Activated CD4-positive, alpha-beta T cell treated with anti-CD3 and anti-CD28 coated beads, Interleukin-2, amount 50 U/mL, for 24 hours (primary cell): ENCODE results near the gene CDK14.
"Not testable (repeated sequence)": the region's sequence is repeated elsewhere in the genome, so short reads cannot be mapped to it uniquely, and the experiment has no call there.

Experiments used
- DNase-seq, 2 donors: peaks; one replicate each; pipeline ENCODE4 v3.0.0-alpha.2; 2020; ENCODE audit warnings: low read depth in 1 of 2, low spot score in 1 of 2

The CDK14 gene

DNA sequence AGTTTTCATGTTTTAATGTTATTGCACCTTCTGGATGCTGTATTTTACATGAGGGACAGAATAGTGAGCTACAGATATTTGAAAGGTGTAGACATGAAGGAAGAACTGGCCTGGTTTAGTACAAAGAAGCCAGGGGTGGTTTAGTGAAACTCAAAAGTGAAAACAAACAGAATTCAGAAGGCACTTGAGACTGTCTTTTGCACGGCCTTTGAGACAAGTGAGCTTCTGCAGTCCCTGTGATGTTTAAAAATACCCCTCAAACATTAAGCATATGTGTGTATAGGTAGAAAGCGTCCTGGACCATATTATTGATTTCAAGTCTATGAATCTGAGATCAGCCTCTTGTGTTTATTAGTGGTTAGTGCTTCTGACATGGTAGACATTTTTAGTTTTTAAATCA, 118.9 kb downstream of the CDK14 start:
- DNase-seq = no peak

DNA sequence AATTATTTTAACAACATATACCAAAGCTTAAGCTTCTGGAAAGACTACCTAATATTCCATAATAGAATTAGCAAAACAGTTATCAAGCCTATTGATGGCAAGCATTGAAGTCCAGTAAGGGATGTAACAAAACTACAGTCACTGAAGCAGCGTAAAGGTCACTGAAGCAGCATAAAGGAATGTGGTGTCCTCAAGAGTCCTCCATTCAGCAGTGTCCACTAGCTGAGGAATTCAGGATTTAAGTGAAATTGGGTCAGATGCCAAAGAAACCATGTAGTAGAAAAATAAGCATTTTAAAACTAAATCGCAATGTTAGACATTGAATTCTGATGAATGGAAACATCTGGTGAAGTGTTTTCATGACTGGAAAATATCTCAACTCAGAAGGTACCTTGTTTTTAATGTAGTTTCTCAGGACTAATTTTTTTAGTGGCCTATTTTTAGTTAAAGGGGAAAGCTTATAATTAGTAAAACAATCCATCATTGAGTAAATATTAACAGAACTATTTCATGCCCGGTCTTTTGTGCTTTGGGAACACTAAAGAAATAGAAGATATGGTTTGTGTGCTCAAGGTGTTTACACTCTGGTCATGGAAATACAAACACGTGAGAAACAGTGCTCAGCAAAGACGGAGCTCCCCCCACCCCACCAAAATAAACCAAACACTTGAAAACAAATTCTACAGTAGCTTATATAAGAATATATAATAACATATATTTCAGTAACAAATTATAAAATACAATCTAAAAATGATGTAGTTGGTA, 121.4 kb downstream of the CDK14 start:
- no peak for DNase-seq

- no peak for DNase-seq
Measured at GRCh38 chr7:90719155-90719554, 123.0 kb downstream of the CDK14 start.

GRCh38 chr7:90720984-90721760, 125.1 kb downstream of the CDK14 start:
- DNase-seq = no peak

GRCh38 chr7:90721869-90722431, 125.8 kb downstream of the CDK14 start:
- DNase-seq = no peak

GRCh38 chr7:90723233-90723632, 127.1 kb downstream of the CDK14 start:
- DNase-seq = no peak

- no peak for DNase-seq
Measured at GRCh38 chr7:90723866-90724265, 127.7 kb downstream of the CDK14 start.

- no peak for DNase-seq
Measured at GRCh38 chr7:90726120-90726519, 130.0 kb downstream of the CDK14 start.

DNA sequence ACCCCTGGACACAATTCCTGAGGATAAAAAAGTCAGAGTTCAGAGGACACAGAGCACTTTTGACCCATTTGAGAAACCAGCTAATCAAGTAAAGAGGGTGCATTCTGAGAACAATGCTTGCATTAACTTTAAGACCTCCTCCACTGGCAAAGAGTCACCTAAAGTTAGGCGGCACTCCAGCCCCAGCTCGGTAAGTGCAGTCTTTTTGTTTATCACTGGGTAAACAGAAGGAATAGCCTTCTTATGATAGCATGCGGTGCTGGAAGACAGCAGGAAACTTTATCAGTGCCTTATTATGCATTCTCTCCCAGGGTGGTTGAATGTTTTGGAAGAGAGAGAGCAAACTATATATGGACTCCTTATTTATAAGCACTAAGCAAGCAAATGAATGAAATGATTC, 130.5 kb downstream of the CDK14 start:
- no peak for DNase-seq

GRCh38 chr7:90727412-90727811, 131.3 kb downstream of the CDK14 start:
- DNase-seq = no peak

DNA sequence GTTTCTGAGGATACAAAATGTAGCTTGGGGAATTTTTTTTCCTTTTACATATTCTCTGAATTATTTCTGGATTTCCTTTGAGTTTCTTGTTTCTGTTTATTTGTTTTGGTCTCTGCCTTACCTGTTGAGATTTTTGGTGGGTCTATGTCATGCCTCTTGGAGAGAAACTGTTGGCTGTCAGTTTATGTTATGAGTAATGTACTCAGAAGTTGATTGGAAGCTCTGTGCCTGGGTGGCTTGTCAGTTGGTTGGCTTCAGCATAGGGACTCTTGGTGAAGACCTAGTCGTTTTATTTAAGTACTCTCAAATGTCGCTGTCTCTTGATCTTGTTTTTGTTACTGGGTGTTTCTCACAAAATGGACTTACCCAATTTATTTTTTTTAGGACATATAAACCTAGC, 132.4 kb downstream of the CDK14 start:
- DNase-seq = no peak

DNA sequence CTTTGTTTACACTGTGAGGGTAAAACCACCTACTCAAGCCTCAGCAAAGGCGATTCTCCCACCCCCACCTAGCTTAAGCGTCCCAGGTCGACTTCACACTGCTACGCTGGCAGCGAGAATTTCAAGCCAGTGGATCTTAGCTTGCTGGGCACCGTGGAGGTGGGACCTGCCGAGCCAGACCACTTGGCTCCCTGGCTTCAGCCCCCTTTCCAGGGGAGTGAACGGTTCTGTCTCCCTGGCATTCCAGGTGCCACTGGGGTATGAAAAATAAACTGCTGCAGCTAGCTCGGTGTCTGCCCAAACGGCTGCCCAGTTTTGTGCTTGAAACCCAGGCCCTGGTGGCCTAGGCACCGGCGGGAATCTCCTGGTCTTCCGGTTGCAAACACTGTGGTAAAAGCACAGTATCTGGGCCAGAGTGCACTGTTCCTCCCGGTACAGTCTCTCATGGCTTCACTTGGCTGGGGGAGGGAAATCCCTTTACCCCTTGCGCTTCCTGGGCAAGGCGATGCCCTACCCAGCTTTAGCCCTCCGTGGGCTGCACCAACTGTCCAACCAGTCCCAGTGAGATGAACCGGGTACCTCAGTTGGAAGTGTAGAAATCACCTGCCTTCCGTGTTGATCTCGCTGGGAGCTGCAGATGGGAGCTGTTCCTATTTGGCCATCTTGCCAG, 139.6 kb downstream of the CDK14 start:
- not testable (repeated sequence) for DNase-seq

GRCh38 chr7:90736316-90736715, 140.2 kb downstream of the CDK14 start:
- DNase-seq = no peak

DNA sequence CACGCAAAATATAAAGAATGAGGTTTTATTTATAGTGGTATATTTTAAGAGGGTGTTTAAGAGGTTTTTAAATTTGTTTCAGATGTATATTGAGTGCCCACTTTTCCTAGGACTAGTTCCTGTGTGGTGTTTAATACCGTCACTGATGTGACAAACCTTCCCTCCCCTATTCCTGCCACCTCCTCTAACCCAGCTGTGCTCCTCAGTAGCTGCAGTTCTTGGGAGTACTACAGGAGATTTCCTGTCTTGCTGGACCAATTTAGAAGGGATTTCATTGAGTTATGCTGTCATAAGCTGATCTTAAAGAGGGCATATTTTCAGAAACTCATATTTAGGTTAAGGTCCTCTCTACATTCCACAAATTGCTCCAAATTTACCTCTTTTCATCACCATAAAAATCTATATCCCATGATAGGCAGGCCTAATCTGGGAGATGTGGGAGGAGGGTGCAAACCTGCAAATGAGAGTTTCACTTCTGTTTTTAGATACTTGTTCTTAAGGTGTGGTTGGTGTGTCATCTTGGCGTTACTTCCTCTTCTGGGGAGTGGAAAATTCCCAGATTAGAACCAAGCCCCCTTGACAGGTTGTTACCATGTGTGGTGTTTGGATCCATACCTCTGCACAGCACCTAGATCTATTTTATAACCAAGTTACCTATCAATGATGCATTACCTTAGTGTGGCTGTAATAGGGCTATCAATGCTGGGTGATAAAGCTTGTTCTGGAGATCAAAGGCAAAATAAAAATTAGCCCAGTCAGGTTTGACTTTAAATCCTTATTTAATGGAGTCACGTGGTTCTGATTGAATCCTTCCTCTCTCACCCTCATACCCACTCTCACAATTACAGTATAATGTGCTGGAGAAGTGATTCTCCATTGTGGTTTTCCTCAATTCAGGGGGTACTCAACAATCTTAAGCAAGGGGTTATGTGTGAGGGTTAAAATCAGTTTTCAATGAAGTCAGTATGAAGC, 141.1 kb downstream of the CDK14 start:
- DNase-seq = no peak

DNA sequence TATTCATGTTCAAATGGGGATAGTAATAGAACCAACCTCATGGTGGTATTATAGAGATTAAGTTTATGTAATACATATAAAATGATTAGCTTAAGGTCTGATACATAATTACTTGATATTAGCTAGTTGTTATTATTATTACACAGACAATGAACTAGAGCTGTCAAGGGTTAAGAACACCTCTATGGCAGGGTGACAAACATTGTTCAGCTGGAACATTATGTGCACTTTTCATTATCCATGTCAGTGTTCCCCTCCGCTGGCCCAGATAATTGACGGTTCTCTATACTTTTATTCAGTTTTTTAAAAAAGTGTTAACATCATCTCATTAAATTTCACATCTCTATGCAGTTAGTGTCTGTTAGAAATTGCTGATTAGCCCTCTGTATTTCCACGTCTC, 142.1 kb downstream of the CDK14 start:
- no peak for DNase-seq

- DNase-seq = no peak
Measured at GRCh38 chr7:90739716-90740115, 143.6 kb downstream of the CDK14 start.

- DNase-seq = no peak
Measured at GRCh38 chr7:90740386-90740785, 144.3 kb downstream of the CDK14 start.

GRCh38 chr7:90743626-90744025, 147.5 kb downstream of the CDK14 start:
- DNase-seq = no peak

DNA sequence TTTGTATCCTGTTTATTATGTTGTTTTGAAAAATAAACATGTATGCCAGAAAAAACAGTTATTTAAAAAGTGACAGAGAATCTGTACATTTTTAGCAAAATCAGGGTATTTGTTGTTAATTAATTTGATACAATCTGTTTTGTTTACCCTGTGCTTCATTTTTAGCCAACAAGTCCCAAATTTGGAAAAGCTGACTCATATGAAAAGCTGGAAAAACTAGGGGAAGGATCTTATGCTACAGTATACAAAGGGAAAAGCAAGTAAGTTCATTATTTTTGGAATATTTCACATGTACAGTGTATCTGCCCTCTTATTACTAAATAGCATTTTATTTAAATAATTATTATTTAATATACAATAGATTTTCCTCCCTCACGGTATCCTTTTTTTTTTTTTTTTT, 151.4 kb downstream of the CDK14 start:
- DNase-seq = no peak

GRCh38 chr7:90749262-90749661, 153.1 kb downstream of the CDK14 start:
- no peak for DNase-seq

GRCh38 chr7:90749774-90750173, 153.7 kb downstream of the CDK14 start:
- no peak for DNase-seq
